ENCODE measurements around the gene SLC25A30.
"Not testable (repeated sequence)": the region's sequence is repeated elsewhere in the genome, so short reads cannot be mapped to it uniquely, and the experiment has no call there.

SLC25A30 gene

DNA sequence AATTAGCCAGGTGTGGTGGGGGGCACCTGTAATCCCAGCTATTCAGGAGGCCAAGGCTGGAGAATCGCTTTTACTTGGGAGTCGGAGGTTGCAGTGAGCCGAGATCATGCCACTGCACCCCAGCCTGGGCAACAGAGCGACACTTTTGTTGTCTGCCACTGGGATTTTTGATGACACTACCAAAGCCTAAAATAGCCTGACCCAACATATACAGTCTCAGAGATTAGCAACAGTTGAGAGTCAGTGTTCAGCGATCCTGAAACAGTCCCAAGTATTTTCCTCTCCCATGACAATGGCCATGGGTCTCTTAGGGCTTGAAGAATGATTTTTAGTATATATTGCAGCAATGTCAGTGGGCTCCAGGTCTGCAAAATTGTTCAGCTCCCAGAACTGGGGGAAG is 32.9 kb downstream of the SLC25A30 start:
- H3K27ac ChIP-seq (replicated peaks) = no peak overlapping the region

DNA sequence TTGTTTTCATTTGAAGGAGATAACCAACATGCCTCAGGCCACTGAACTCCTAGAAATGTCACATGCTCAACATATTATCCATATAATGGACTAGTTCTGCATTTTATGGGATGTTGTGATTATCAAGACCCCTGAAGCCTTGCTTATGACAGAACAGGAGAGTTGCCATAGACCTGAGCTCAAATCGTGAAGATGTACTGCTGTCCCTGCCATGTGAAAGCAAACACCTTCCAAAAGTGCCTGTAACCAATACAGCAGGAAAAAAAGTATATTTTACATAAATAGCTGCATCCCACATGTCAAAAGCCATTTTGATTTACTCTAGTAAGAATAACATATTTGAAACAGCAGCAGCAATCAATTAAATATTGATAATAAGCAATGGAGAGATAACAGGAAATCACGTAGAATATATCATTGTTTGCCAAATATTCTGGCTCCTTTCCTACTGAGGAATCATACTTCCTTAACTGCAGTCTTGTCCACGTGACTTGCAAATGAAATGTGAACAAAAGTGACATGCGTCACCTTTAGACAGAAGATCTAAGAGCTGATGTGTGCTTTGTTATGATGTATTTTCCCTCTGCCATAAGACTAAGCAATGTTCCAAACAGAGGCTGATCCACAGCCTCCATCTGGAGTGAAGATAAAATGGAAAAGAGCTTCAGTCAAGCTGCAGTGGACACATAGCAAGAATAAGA is 33.5 kb downstream of the SLC25A30 start:
- DNase-seq (ENCODE audit: low read depth in 1 of 2, low spot score in 1 of 2) = no peak
- TF ChIP-seq, protein P1, sequence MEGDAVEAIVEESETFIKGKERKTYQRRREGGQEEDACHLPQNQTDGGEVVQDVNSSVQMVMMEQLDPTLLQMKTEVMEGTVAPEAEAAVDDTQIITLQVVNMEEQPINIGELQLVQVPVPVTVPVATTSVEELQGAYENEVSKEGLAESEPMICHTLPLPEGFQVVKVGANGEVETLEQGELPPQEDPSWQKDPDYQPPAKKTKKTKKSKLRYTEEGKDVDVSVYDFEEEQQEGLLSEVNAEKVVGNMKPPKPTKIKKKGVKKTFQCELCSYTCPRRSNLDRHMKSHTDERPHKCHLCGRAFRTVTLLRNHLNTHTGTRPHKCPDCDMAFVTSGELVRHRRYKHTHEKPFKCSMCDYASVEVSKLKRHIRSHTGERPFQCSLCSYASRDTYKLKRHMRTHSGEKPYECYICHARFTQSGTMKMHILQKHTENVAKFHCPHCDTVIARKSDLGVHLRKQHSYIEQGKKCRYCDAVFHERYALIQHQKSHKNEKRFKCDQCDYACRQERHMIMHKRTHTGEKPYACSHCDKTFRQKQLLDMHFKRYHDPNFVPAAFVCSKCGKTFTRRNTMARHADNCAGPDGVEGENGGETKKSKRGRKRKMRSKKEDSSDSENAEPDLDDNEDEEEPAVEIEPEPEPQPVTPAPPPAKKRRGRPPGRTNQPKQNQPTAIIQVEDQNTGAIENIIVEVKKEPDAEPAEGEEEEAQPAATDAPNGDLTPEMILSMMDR (IDR thresholded peaks at IDR 0.05; ENCODE audit: insufficient read depth, low read length) = no peak
- TF ChIP-seq GABPA (IDR thresholded peaks at IDR 0.05; ENCODE audit: low read depth) (no peak), POLR2AphosphoS5 (IDR thresholded peaks at IDR 0.05; ENCODE audit: low read depth) (no peak), SPI1 (IDR thresholded peaks at IDR 0.05; ENCODE audit: borderline replicate concordance, low read depth) (no peak)
- TF ChIP-seq, protein P2, sequence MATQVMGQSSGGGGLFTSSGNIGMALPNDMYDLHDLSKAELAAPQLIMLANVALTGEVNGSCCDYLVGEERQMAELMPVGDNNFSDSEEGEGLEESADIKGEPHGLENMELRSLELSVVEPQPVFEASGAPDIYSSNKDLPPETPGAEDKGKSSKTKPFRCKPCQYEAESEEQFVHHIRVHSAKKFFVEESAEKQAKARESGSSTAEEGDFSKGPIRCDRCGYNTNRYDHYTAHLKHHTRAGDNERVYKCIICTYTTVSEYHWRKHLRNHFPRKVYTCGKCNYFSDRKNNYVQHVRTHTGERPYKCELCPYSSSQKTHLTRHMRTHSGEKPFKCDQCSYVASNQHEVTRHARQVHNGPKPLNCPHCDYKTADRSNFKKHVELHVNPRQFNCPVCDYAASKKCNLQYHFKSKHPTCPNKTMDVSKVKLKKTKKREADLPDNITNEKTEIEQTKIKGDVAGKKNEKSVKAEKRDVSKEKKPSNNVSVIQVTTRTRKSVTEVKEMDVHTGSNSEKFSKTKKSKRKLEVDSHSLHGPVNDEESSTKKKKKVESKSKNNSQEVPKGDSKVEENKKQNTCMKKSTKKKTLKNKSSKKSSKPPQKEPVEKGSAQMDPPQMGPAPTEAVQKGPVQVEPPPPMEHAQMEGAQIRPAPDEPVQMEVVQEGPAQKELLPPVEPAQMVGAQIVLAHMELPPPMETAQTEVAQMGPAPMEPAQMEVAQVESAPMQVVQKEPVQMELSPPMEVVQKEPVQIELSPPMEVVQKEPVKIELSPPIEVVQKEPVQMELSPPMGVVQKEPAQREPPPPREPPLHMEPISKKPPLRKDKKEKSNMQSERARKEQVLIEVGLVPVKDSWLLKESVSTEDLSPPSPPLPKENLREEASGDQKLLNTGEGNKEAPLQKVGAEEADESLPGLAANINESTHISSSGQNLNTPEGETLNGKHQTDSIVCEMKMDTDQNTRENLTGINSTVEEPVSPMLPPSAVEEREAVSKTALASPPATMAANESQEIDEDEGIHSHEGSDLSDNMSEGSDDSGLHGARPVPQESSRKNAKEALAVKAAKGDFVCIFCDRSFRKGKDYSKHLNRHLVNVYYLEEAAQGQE (IDR thresholded peaks at IDR 0.05; ENCODE audit: insufficient replicate concordance, low read depth) = no peak
- Histone ChIP-seq H3K4me3 (replicated peaks; ENCODE audit: insufficient read depth, low read length) (no peak overlapping the region), H3K27me3 (ENCODE audit: insufficient read depth, poor library complexity, severe bottlenecking) (no peaks in the 10 kb centered on the region), H3K27ac (replicated peaks) (no peak overlapping the region)

More for the DNA sequence above, 32.9 kb downstream of the SLC25A30 start:
- no peak for TF ChIP-seq POLR2AphosphoS5 (IDR thresholded peaks at IDR 0.05; ENCODE audit: low read depth)
- TF ChIP-seq, protein P2 (IDR thresholded peaks at IDR 0.05; ENCODE audit: insufficient replicate concordance, low read depth) = no peak
- no peak for TF ChIP-seq GABPA (IDR thresholded peaks at IDR 0.05; ENCODE audit: low read depth)
- no peak for TF ChIP-seq SPI1 (IDR thresholded peaks at IDR 0.05; ENCODE audit: borderline replicate concordance, low read depth)
- TF ChIP-seq, protein P1 (IDR thresholded peaks at IDR 0.05; ENCODE audit: insufficient read depth, low read length) = no peak
- Histone ChIP-seq H3K4me3 (replicated peaks; ENCODE audit: insufficient read depth, low read length) (no peak overlapping the region), H3K27me3 (ENCODE audit: insufficient read depth, poor library complexity, severe bottlenecking) (no peaks in the 10 kb centered on the region)
- DNase-seq (ENCODE audit: low read depth in 1 of 2, low spot score in 1 of 2) = no peak

DNA sequence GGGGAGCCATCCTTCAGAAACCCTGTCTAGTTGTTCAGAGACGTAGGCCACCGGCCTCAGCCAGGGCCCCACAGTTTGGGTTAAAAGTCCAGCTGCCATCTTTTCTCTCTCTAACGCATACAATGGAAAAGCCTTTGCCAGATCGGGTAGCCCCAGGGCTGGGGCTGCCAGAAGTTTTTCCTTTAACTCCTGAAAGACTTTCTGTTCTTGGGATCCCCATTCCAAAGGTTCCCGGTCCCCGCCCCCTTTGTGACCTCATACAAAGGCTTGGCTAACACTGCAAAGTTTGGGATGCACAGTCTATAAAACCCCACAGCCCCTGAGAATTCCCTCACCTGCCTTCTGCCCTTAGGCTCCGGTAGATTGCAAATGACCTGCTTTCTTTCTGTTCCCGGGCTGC is 35.4 kb downstream of the SLC25A30 start:
- not testable (repeated sequence) for H3K27me3 ChIP-seq (ENCODE audit: insufficient read depth, poor library complexity, severe bottlenecking); H3K4me3 ChIP-seq (replicated peaks; ENCODE audit: insufficient read depth, low read length); DNase-seq (ENCODE audit: low read depth in 1 of 2, low spot score in 1 of 2); H3K27ac ChIP-seq (replicated peaks)

DNA sequence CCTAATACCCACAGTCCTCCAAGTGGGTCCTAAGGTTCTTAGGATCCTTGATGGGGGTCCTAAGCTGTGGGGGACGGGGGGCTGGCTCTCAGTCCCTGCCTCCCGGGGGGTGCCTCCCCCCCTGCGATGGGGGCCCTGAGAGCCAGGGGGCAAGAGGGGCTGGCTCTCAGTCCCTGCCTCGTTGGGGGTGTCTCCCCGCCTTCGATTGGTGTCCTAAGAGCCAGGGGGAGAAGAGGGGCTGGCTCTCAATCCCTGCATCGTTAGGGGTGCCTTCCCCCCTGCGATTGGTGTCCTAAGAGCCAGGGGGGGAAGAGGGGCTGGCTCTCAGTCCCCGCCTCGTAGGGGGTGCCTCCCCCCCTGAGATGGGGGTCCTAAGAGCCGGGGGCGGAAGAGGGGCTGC is 37.0 kb downstream of the SLC25A30 start:
- TF ChIP-seq, protein P2 (IDR thresholded peaks at IDR 0.05; ENCODE audit: insufficient replicate concordance, low read depth) = no peak
- no peak for TF ChIP-seq SPI1 (IDR thresholded peaks at IDR 0.05; ENCODE audit: borderline replicate concordance, low read depth)
- TF ChIP-seq POLR2AphosphoS5 (IDR thresholded peaks at IDR 0.05; ENCODE audit: low read depth) = no peak
- TF ChIP-seq, protein P1 (IDR thresholded peaks at IDR 0.05; ENCODE audit: insufficient read depth, low read length) = no peak
- no peak for TF ChIP-seq GABPA (IDR thresholded peaks at IDR 0.05; ENCODE audit: low read depth)

DNA sequence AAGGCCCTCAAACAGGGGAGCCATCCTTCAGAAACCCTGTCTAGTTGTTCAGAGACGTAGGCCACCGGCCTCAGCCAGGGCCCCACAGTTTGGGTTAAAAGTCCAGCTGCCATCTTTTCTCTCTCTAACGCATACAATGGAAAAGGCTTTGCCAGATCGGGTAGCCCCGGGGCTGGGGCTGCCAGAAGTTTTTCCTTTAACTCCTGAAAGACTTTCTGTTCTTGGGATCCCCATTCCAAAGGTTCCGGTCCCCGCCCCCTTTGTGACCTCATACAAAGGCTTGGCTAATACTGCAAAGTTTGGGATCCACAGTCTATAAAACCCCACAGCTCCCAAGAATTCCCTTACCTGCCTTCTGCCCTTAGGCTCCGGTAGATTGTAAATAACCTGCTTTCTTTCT is 37.5 kb downstream of the SLC25A30 start:
- H3K27ac ChIP-seq (replicated peaks); H3K4me3 ChIP-seq (replicated peaks; ENCODE audit: insufficient read depth, low read length); H3K27me3 ChIP-seq (ENCODE audit: insufficient read depth, poor library complexity, severe bottlenecking); DNase-seq (ENCODE audit: low read depth in 1 of 2, low spot score in 1 of 2): not testable (repeated sequence)

More for the DNA sequence above, 37.0 kb downstream of the SLC25A30 start:
- no peaks in the 10 kb centered on the region for H3K27me3 ChIP-seq (ENCODE audit: insufficient read depth, poor library complexity, severe bottlenecking)
- no peak overlapping the region for H3K27ac ChIP-seq (replicated peaks)
- no peak overlapping the region for H3K4me3 ChIP-seq (replicated peaks; ENCODE audit: insufficient read depth, low read length)
- DNase-seq (ENCODE audit: low read depth in 1 of 2, low spot score in 1 of 2) = no peak

DNA sequence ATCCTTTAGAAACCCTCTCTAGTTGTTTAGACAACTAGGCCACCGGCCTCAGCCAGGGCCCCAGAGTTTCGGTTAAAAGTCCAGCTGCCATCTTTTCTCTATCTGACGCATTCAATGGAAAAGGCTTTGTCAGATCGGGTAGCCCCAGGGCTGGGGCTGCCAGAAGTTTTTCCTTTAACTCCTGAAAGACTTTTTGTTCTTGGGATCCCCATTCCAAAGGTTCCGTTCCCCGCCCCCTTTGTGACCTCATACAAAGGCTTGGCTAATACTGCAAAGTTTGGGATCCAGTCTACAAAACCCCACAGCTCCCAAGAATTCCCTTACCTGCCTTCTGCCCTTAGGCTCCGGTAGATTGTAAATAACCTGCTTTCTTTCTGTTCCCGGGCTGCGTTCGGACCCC is 38.7 kb downstream of the SLC25A30 start:
- not testable (repeated sequence) for DNase-seq (ENCODE audit: low read depth in 1 of 2, low spot score in 1 of 2); H3K27ac ChIP-seq (replicated peaks); H3K4me3 ChIP-seq (replicated peaks; ENCODE audit: insufficient read depth, low read length); H3K27me3 ChIP-seq (ENCODE audit: insufficient read depth, poor library complexity, severe bottlenecking)

Data from HL-60 (cell line).